Smooth muscle cell (in vitro differentiated cells): ENCODE results near the gene MCM10. TPM values are rescaled to one million over a fixed set of nuclear protein-coding genes. Genes with fewer than 3 reads are reported as not detected.

Experiments used
- DNase-seq: peaks from one replicate; lab custom pipeline; 2025; ENCODE audit not compliant: unreplicated experiment; lab: John Stamatoyannopoulos, UW
- H2AFZ ChIP-seq: fragments of 200-600 bp; sonication (generic); 2 replicates; pipeline ENCODE4 v1.6.0; 2016; ENCODE audit warnings: antibody characterized with exemption, low read depth, mild to moderate bottlenecking
- H3F3A ChIP-seq: fragments of 200-600 bp; sonication (generic); 2 replicates; pipeline ENCODE4 v1.6.0; 2017; ENCODE audit warnings: antibody characterized with exemption, low read depth
- H3K27ac ChIP-seq: fragments of 200-600 bp; sonication (generic); 2 replicates; pipeline ENCODE4 v1.5.1; 2016; ENCODE audit warnings: low read depth, mild to moderate bottlenecking
- H3K27me3 ChIP-seq: fragments of 200-600 bp; sonication (generic); 2 replicates; pipeline ENCODE4 v1.6.1; 2016; ENCODE audit warnings: low read depth, mild to moderate bottlenecking
- H3K36me3 ChIP-seq: fragments of 200-600 bp; sonication (generic); 2 replicates; pipeline ENCODE4 v1.5.1; 2016; ENCODE audit warnings: low read depth
- H3K4me1 ChIP-seq: fragments of 200-600 bp; sonication (generic); 2 replicates; pipeline ENCODE4 v1.5.1; 2016; ENCODE audit warnings: low read depth
- H3K4me2 ChIP-seq: fragments of 200-600 bp; sonication (generic); 2 replicates; pipeline ENCODE4 v1.6.0; 2016; ENCODE audit warnings: mild to moderate bottlenecking
- H3K4me3 ChIP-seq: fragments of 200-600 bp; sonication (generic); 2 replicates; pipeline ENCODE4 v1.5.1; 2016; ENCODE audit warnings: mild to moderate bottlenecking
- H3K79me2 ChIP-seq: fragments of 200-600 bp; sonication (generic); 2 replicates; pipeline ENCODE4 v1.6.0; 2016; ENCODE audit warnings: low read depth, mild to moderate bottlenecking
- H3K9ac ChIP-seq: fragments of 200-600 bp; sonication (generic); 2 replicates; pipeline ENCODE4 v1.6.0; 2016; ENCODE audit warnings: low read depth
- H3K9me3 ChIP-seq: fragments of 200-600 bp; sonication (generic); replicated peaks from 2 replicates; pipeline ENCODE4 v1.5.1; 2016; ENCODE audit warnings: low read depth
- H4K20me1 ChIP-seq: fragments of 200-600 bp; sonication (generic); 2 replicates; pipeline ENCODE4 v1.6.0; 2016; ENCODE audit warnings: low read depth
- WGBS: methylation state at CpG from one replicate; pipeline ENCODE4 v1.1.7; 2016; ENCODE audit warnings: low lambda C conversion rate; 5-methylcytosine and 5-hydroxymethylcytosine counted together
- polyA plus RNA-seq: library from polyadenylated mRNA; unstranded; fragments of >200 nt; fragmentation: Nextera tagmentation; extraction: Ambion mirVana; gene quantifications from 2 replicates; pipeline ENCODE4 v1.2.1, GENCODE V29; 2016
- total RNA-seq: library from RNA; depleted of rRNA; stranded (reverse); fragments of >200 nt; gene quantifications from 2 replicates; pipeline ENCODE4 v1.2.3, GENCODE V29; 2014
- TF ChIP-seq, protein P1 (sequence below): fragments of 200-600 bp; sonication (generic); IDR thresholded peaks from 2 replicates; pipeline ENCODE4 v1.5.1; 2017; ENCODE audit warnings: borderline replicate concordance, mild to moderate bottlenecking, antibody characterized with exemption; ENCODE audit not compliant: insufficient read depth, poor library complexity, severe bottlenecking

The MCM10 gene
- total and polyA plus RNA-seq, 2 experiments from 2014 or later, result 3.5 to 5.7 TPM

DNA sequence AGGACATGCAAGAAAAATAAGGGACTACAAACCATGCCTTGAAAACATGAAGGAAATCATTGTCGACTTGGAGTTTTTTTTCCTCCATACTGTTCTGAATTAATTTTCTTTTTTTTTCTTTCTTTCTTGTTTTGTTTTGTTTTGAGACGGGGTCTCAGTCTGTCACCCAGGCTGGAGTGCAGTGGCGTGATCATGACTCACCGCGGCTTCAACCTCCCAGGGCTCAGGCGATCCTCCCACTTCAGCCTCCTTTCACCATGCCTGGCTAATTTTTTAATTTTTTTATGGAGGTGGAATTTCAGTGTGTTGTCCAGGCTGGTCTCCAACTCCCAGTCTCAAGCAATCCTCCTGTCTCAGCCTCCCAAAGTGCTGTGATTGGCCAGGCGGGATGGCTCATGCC is 61.2 kb downstream of the MCM10 start:
- H3K79me2 ChIP-seq, result no peaks in the 10 kb centered on the region
- 92% methylated on average over 7 of the region's 7 CpGs for WGBS
- H3K9me3 ChIP-seq, result no peaks in the 10 kb centered on the region
- TF ChIP-seq, protein P1, sequence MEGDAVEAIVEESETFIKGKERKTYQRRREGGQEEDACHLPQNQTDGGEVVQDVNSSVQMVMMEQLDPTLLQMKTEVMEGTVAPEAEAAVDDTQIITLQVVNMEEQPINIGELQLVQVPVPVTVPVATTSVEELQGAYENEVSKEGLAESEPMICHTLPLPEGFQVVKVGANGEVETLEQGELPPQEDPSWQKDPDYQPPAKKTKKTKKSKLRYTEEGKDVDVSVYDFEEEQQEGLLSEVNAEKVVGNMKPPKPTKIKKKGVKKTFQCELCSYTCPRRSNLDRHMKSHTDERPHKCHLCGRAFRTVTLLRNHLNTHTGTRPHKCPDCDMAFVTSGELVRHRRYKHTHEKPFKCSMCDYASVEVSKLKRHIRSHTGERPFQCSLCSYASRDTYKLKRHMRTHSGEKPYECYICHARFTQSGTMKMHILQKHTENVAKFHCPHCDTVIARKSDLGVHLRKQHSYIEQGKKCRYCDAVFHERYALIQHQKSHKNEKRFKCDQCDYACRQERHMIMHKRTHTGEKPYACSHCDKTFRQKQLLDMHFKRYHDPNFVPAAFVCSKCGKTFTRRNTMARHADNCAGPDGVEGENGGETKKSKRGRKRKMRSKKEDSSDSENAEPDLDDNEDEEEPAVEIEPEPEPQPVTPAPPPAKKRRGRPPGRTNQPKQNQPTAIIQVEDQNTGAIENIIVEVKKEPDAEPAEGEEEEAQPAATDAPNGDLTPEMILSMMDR, result no peak
- no peak for DNase-seq
- no peaks in the 10 kb centered on the region for H3F3A ChIP-seq
- no peaks in the 10 kb centered on the region for H3K4me1 ChIP-seq
- no peaks in the 10 kb centered on the region for H3K36me3 ChIP-seq
- H3K4me2 ChIP-seq, result no peak overlapping the region
- H2AFZ ChIP-seq, result no peak overlapping the region
- H4K20me1 ChIP-seq, result no peaks in the 10 kb centered on the region
- H3K27me3 ChIP-seq, result no peaks in the 10 kb centered on the region
- H3K27ac ChIP-seq, result no peak overlapping the region
- no peak overlapping the region for H3K9ac ChIP-seq
- H3K4me3 ChIP-seq, result no peak overlapping the region

DNA sequence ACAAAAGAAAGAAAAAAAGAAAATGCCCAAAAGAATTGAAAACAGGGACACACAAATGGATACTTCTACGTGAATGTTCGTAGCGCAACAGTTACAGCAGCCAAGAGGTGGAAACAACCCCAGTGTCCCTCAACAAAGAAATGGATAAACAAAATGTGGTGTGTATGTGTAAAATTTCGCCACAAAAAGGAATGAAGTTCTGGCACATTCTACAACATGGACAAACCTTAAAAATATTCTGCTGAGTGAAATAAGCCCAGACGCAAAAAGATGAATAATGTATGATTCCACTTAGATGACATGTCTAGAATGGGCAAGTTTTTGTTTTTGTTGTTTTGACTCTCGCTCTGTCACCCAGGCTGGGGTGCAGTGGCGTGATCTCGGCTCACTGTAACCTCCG is 61.9 kb downstream of the MCM10 start:
- H3K36me3 ChIP-seq, result no peaks in the 10 kb centered on the region
- H4K20me1 ChIP-seq, result no peaks in the 10 kb centered on the region
- no peak overlapping the region for H3K9ac ChIP-seq
- H3K9me3 ChIP-seq, result no peaks in the 10 kb centered on the region
- TF ChIP-seq, protein P1, result no peak
- WGBS, result 96% methylated on average over 9 of the region's 9 CpGs
- H2AFZ ChIP-seq, result no peak overlapping the region
- no peak overlapping the region for H3K27ac ChIP-seq
- no peaks in the 10 kb centered on the region for H3K79me2 ChIP-seq
- H3K27me3 ChIP-seq, result no peaks in the 10 kb centered on the region
- no peaks in the 10 kb centered on the region for H3F3A ChIP-seq
- DNase-seq, result no peak
- no peak overlapping the region for H3K4me2 ChIP-seq
- H3K4me1 ChIP-seq, result no peaks in the 10 kb centered on the region
- H3K4me3 ChIP-seq, result no peak overlapping the region

GRCh38 chr10:13224210-13224995 is 63.0 kb downstream of the MCM10 start:
- Histone ChIP-seq H3K4me3 (no peak overlapping the region), H3K27me3 (no peaks in the 10 kb centered on the region), H3K27ac (no peak overlapping the region), H3K4me1 (no peaks in the 10 kb centered on the region), H3K4me2 (no peak overlapping the region), H4K20me1 (no peaks in the 10 kb centered on the region), H2AFZ (no peak overlapping the region), H3F3A (no peaks in the 10 kb centered on the region), H3K36me3 (no peaks in the 10 kb centered on the region), H3K9me3 (no peaks in the 10 kb centered on the region), H3K79me2 (no peaks in the 10 kb centered on the region), H3K9ac (no peak overlapping the region)
- TF ChIP-seq, protein P1, result no peak
- DNase-seq, result no peak
- WGBS, result 86% methylated on average over 10 of the region's 11 CpGs

GRCh38 chr10:13225601-13226000 is 64.2 kb downstream of the MCM10 start:
- Histone ChIP-seq H3K4me3 (no peak overlapping the region), H3K27me3 (no peaks in the 10 kb centered on the region), H3F3A (no peaks in the 10 kb centered on the region), H3K9me3 (no peaks in the 10 kb centered on the region), H3K27ac (no peak overlapping the region), H3K4me2 (no peak overlapping the region), H3K36me3 (no peaks in the 10 kb centered on the region), H3K9ac (no peak overlapping the region), H3K4me1 (no peaks in the 10 kb centered on the region), H4K20me1 (no peaks in the 10 kb centered on the region), H3K79me2 (no peaks in the 10 kb centered on the region), H2AFZ (no peak overlapping the region)
- WGBS, result 94% methylated on average over 8 of the region's 8 CpGs
- DNase-seq, result no peak
- TF ChIP-seq, protein P1, result no peak
